22Rv1 (cell line): ENCODE results near the gene IFT88.

Source experiments
- ZFX ChIP-seq: fragments of 450-650 bp; IDR thresholded peaks from 2 replicates; pipeline ENCODE4 v1.6.1; 2017; ENCODE audit warnings: antibody characterized with exemption, borderline replicate concordance
- TF ChIP-seq, protein P1 (sequence below): fragments of 450-650 bp; IDR thresholded peaks from 2 replicates; pipeline ENCODE4 v1.5.1; 2017; ENCODE audit warnings: mild to moderate bottlenecking

DNA sequence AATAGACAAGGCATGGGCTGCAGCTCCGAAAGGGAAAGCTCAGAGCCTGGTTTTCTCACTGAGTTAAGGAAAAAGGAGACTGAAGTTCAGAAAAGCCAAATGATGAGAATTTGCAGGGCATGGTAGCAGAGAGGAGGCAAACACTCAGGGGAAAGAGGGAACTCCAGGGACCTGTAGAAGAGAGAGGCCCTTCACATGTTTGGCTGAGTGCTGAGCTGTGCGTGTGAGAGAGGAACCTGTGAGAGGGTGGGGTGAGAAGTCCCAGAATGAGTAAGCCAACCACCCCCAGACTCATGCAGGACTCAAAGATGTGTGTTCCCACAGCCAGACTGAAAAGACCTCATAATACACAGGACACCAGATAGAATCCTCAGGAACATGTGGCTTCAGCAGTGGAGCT, 38.5 kb upstream of the IFT88 start:
- TF ChIP-seq, protein P1, sequence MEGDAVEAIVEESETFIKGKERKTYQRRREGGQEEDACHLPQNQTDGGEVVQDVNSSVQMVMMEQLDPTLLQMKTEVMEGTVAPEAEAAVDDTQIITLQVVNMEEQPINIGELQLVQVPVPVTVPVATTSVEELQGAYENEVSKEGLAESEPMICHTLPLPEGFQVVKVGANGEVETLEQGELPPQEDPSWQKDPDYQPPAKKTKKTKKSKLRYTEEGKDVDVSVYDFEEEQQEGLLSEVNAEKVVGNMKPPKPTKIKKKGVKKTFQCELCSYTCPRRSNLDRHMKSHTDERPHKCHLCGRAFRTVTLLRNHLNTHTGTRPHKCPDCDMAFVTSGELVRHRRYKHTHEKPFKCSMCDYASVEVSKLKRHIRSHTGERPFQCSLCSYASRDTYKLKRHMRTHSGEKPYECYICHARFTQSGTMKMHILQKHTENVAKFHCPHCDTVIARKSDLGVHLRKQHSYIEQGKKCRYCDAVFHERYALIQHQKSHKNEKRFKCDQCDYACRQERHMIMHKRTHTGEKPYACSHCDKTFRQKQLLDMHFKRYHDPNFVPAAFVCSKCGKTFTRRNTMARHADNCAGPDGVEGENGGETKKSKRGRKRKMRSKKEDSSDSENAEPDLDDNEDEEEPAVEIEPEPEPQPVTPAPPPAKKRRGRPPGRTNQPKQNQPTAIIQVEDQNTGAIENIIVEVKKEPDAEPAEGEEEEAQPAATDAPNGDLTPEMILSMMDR, result no peak
- TF ChIP-seq ZFX, result no peak
